RKO (cell line): Measurements from ENCODE around the gene CCDC47.
"Not testable (repeated sequence)": the region's sequence is repeated elsewhere in the genome, so short reads cannot be mapped to it uniquely, and the experiment has no call there.

ENCODE experiments used
- DNase-seq: peaks from one replicate; pipeline ENCODE4 v3.0.0-alpha.2; 2016; ENCODE audit warnings: low spot score

The CCDC47 gene

GRCh38 chr17:63735691-63736090 is 37.7 kb downstream of the CCDC47 start:
- no peak for DNase-seq

GRCh38 chr17:63722403-63722802 is 51.0 kb downstream of the CCDC47 start:
- DNase-seq, result no peak

- not testable (repeated sequence) for DNase-seq
These were observed 53.2 kb downstream of the CCDC47 start for GRCh38 chr17:63720194-63720593.

- no peak for DNase-seq
These were observed 54.4 kb downstream of the CCDC47 start for GRCh38 chr17:63718988-63719387.

GRCh38 chr17:63716426-63716825 is 57.0 kb downstream of the CCDC47 start:
- no peak for DNase-seq

GRCh38 chr17:63714550-63715277 is 58.7 kb downstream of the CCDC47 start:
- DNase-seq, result no peak

- DNase-seq, result no peak
These were observed 64.3 kb downstream of the CCDC47 start for GRCh38 chr17:63709110-63709509.

GRCh38 chr17:63707151-63707550 is 66.2 kb downstream of the CCDC47 start:
- DNase-seq, result no peak

- no peak for DNase-seq
These were observed 66.9 kb downstream of the CCDC47 start for GRCh38 chr17:63706336-63707082.

GRCh38 chr17:63705657-63706056 is 67.7 kb downstream of the CCDC47 start:
- DNase-seq, result no peak

- DNase-seq, result no peak
These were observed 68.6 kb downstream of the CCDC47 start for GRCh38 chr17:63704836-63705235.

- no peak for DNase-seq
These were observed 69.2 kb downstream of the CCDC47 start for GRCh38 chr17:63704259-63704576.

- no peak for DNase-seq
These were observed 69.7 kb downstream of the CCDC47 start for GRCh38 chr17:63703556-63704258.

- DNase-seq, result no peak
These were observed 70.4 kb downstream of the CCDC47 start for GRCh38 chr17:63703029-63703428.

GRCh38 chr17:63702721-63703015 is 70.7 kb downstream of the CCDC47 start:
- no peak for DNase-seq

- DNase-seq, result no peak
These were observed 71.3 kb downstream of the CCDC47 start for GRCh38 chr17:63701868-63702720.

- DNase-seq, result no peak
These were observed 72.0 kb downstream of the CCDC47 start for GRCh38 chr17:63701456-63701820.

- DNase-seq, result no peak
These were observed 72.6 kb downstream of the CCDC47 start for GRCh38 chr17:63700528-63701455.

GRCh38 chr17:63699638-63700527 is 73.5 kb downstream of the CCDC47 start, which contains the start of gene LIMD2:
Gene LIMD2, minus strand, starts transcription at chr17:63700125. Its CDS starts 827 bp downstream, at chr17:63699298.
- DNase-seq, result peak; percentile 26
